Stimulated activated CD8-positive, alpha-beta memory T cell treated with anti-CD3 and anti-CD28 coated beads, Interleukin-15, amount 100 ng/mL, for 1 hour (primary cell): ENCODE results near the gene FCAMR.

Source experiments
- DNase-seq: peaks from one replicate; pipeline ENCODE4 v3.0.0-alpha.2; 2020; ENCODE audit warnings: low read depth

The FCAMR gene

DNA sequence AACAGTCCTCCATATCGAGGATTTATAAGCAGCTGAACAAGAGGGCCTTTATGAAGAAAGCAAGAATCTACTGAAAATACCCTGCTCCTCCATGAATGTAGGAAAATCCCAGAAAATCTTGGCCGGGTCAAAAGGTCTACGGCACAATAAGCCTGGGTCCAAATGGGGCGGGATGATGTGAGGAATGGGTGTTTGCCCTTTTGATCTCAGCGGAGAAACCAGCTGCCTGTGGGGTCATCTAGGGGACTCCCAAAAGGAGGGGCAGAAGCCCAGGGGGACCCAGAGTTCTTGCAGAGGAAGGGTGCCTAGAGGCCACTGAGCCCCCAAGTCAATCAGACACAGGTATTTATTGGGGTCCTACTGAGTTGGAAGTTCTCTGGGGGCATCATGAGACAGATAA lies 12.6 kb downstream of the FCAMR start:
- no peak for DNase-seq

DNA sequence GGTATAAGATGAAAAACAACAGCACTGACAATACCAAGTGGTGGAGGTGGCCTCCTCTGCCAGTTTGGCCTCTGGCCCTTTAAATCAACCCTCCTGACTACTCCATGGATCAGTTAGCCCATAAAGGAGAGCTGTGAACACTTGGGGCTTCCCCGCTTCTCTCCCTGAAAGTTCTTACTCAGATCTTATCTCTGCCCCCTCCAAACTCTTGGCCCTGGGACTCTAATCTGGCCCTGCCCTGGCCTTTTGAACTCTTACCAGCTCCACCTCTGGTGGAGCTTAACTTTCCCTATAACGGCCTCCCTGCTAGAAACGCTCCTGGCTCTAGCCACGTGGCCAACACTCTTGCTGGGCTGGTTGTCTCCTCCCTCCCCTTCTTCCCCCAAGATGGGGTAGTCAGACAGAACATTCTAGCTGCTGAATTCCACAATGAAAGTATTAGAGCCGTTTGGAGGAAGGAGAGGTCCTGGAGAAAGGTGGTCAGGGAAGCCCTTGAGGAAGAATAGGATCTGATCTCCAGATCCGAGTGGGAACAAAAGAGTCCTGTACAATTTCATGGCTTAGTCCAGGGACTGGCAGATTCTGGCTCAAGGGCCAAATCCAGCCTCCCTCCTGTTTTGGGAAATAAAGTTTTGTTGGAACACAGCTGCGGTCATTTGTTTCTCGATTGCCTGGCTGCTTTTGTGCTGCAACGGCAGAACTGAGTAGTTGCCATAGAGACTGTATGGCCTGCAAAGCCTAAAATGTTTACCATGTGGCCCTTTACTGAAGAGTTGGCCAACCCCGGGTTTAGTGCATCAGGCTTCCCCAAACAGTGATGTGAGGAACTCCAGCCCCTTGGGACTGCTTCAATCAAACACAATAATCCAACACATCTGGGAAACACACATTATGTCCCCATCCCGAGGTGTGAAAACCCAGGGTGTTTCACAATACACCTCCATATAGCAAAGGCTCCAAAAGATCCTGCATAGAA lies 14.5 kb downstream of the FCAMR start:
- DNase-seq: no peak

DNA sequence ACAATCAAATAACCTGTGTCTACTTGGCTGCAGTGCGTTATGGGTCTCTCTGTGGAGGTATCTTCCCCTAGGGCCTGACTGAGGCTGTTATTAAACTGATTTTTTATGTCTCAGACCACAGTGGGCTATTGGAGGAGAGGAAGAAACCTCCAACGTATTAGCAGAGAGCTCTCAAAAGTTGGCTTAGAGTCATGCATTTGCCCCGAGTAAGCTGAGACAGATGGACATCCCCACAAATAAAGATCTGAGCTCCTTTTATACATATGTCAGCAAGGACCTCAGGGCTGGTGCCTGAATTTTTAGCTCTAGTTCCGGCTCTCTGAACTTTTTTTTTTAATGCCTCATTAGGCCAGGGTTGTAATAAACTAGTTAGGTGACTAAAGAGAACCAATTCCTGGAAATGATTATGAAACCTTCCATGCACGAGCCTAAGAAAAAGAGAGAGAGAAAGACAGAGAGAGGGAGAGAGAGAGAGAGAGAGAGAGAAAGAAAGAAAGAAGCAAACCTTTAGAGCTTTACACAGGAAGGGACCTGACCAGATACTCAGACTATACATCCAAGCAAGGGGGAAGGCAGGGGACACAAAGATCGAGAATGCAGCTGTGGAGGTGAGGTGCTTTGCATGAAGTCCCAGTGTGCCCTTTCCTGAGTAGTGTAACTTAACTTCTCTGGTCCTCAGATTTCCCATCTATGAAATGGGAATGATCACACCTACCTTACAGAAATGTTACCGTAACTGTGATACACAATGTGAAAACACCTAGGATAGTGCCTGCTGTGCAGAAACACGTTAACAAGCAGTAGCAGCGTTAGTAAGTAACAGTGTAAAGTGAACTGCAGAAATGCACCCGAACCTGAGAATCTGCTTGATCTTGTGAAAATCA lies 15.6 kb downstream of the FCAMR start:
- DNase-seq: no peak

DNA sequence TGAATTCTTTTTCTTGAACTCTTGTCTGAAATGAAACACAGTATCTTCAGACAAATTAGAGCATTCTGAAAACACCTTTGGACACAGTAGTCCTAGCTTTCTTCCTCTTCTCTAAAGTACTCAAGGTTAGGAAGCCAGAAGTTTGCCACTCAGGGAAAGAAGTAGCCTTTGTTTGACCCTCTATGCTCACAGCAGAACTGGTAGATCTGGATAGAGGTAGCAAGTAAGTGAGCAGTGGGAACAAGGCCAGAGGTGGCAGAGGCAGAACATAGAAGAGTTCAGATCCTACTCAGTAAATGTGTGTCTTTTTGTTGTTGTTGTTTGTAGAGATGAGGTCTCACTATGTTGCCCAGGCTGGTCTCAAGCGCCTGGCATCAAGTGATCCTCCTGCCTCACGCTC lies 16.6 kb downstream of the FCAMR start:
- DNase-seq: no peak

DNA sequence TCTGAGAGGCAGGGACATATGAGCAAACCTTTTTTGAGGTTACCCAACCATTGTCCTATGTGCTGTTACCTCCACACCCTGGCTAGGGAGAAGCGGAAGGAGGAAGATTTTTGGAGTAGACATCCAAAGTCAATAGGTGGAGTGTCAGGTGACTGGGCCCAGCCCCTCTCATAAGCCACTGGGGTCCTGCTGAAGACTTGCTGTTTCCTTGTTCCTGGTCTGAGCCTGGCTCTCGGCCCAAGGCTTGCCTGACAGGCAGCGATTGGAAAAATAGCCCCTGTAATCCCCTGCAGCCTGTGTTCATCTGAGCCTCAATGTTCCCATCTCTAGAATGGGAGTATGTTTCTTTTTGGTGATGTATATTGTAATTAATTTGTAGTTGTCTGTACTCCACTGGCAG lies 17.1 kb downstream of the FCAMR start:
- DNase-seq: no peak

DNA sequence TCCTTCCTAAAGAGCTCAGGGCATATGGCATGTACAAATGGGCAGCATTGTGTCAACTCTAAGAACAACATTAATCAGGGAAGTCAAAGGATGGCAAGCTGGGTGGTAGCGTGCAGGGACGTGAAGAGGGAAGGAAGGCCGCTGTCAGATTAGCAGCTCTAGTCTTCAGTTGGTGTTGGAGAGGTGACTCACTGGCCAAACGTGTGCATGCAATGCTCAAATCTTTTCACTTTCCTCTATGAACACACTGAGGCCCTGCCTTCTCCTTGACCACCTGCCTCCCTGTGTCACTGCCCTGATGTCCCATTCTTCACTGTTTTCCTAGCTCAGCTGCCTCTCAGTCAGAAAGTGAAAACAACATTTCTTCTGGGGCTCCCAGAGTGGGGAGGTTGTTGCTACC lies 18.1 kb downstream of the FCAMR start:
- DNase-seq: no peak

DNA sequence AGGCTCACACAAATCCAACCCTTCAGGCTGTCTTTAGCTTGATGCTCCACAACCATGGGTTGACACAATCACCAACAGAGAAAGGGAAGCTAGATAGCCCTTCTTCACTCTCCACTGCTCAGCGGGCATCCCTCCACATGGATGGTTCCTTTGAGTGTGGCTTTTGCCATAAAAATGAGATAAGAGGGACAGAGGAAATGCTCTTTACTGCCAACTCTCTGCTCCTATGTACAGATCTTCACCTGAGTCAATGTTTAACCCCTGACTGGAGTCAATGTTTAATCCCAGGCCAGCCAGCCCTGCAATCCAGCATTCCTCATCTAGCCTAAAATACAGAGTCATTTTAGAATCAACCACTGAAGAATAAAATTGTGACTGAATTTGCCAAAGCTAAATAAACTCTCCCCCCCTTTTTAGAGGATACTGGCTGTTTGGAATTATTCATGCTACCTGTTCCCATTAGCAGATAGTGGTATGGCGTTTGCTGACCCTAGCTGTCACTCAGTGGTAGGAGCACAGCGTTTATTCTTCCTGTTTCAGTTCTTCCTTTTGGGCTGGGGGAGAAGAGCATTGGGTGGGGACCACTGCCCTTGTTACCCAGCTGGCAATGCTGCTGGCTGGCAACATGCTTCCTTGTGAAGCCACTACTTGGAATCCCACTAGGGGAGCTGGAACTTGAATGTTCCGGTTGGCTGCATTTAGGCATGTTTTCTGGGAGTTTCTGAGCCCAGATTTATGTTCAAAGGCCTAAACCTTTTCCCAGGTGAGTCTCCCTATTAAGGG lies 18.8 kb downstream of the FCAMR start:
- no peak for DNase-seq

DNA sequence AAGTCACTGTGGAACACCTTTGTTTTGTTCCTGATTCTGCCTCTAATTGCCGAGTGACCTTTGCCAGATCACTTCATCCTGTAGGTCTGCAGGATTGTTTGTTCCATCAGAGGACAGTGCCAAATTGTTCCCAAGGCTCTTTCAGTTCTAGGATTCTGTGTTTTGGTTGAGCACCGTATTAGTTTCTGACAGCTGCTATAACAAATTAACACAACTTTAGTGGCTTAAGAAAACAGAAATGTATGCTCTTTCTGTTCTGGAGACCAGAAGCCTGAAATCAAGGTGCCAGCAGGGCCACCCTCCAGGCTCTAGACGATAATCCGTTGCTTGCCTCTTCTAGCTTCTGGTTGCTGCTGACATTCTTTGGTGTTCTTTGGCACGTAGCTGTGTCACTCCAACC lies 20.6 kb downstream of the FCAMR start:
- no peak for DNase-seq

DNA sequence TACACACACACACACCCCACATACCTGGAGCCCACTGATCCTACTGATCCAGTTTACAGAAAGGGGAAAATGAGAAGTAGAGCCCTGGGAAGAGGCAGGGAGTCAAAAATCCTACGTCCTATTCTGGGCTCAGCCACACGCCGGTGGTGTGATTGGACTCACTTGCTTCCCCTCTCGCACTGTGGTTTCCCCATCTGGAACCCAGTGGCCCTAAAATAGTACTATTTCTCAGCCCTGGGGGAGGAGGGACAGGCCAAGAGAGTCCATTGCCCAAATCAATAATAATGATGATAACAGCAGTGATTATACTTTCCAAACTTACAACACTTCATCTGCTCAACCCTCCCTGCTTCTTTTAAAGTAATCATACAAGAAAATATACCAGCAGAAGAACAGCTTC lies 21.1 kb downstream of the FCAMR start:
- DNase-seq: no peak

DNA sequence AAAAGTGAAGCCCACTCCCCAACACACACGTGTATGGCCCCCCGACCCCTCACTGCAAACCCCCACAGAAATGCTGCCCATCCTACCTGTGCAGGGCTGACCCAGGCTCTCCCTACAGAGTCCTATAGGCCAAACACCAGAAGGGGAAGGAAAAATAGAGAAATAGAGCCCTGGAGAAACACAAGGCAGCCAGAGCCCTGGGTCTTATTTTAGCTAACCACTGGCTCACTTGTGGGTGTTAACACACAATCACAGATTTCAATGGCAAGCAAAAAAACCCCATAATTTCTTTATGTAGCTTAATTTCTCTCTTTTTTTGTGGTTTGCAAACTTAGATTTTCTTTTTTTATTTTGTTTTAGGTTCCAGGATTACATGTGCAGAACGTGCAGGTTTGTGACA lies 23.0 kb downstream of the FCAMR start:
- DNase-seq: no peak

DNA sequence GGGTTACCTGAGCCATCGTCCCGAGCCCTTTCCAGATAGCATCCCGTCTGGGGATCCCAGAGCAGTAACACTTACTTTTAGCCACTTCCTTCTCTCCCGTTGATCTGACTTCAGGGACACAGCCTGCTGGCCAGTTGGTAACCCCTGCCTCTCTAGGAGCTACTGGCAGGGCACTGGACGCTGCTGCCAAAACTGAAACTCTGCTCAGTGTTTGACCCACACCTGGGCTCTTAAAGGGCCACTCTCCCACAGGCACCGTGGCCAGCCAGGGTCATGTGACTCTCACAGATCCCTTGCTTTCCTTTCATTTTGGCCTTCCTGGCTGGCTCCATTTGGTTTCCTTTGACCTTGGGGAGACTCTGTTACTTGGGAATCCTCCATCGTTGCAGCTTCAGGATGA lies 24.0 kb downstream of the FCAMR start, which contains the start of gene PIGR:
Gene PIGR, minus strand, starts transcription at position 206 of the 400 bp plus-strand sequence. CDS start 5,935 bp downstream, outside the sequence.
- no peak for DNase-seq

DNA sequence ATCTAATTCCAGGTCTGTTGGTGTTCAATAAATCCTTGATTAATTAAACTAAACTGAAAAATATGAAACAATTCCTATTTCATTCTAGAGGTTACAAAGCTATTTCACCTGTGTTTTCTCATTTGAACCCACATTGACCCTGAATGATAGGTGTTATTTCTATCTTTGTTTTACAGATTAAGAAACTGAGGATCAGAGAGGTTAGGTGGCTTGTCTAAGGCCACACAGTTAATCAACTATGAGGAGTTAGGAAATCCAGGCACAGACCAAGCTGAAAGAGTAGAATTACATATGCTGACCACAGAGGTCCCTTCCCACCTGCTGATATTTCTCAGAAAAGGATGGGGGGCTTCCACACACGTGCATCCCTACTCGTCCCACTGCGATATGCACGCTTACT lies 24.5 kb downstream of the FCAMR start:
- DNase-seq: no peak

DNA sequence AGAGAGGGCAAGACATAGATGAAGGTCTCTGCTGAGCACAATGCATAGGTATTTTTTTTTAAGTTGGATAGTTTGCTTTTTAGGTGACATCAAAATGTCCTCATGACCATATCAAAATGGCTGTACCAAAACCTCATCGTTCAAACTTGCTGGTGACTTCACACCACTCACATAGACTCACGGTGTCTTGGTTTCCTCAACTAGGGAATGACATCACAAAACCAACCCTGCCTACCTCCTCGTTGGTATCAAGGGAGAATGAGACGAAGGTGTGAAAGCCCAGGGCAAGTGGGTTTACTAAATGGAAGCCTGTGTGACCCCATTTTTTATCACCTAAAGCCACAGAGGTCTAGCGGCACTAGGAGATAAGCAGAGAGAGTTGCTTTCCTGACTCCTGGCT lies 25.6 kb downstream of the FCAMR start:
- no peak for DNase-seq

DNA sequence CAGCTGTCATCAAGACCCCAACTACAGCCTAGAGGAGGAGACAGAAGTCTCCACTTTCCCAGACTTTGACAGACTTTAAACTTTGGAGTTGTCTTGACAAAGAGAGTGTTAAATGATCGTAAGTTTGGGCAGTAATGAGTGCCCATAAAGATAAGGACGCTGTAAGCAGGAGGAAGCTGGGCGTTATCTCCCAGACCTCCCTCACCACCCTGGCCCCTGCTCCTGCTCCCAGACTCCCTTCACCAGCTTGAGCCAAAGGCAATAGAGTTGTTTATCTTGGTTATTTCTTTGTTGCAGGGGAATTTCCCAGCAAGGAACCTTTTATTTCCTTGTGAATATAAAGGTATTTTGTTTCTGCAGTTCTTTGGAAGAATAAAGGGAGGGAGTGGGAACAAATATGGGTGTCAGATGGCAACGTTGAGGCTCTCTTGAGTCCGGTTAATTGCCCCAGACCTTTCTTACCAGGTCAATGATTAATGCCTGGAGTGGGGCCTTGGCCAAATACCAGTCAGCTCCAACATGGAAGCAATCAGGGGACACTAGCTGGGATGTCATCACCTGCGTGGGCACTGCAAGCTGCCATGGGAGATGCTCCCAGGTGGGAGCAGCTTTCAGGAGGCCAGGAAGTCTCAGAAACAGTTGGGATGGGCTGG lies 28.4 kb downstream of the FCAMR start:
- DNase-seq: no peak

DNA sequence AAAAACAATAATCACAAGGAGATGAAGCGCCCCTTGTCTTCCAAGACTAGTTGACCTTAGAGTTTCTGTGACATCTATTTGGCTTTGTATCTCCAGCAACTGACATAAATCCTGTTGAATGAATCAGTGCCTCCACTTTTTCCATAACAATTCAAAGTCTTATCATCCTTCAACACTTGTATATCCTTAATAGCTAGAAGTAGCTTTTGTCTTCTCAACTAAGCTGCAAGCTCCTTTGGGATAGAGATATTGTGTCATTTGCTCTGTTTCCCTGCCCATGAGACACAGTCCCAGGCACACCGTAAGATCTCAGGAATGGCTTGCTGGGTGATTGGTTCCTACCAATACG lies 29.7 kb downstream of the FCAMR start:
- DNase-seq: no peak

DNA sequence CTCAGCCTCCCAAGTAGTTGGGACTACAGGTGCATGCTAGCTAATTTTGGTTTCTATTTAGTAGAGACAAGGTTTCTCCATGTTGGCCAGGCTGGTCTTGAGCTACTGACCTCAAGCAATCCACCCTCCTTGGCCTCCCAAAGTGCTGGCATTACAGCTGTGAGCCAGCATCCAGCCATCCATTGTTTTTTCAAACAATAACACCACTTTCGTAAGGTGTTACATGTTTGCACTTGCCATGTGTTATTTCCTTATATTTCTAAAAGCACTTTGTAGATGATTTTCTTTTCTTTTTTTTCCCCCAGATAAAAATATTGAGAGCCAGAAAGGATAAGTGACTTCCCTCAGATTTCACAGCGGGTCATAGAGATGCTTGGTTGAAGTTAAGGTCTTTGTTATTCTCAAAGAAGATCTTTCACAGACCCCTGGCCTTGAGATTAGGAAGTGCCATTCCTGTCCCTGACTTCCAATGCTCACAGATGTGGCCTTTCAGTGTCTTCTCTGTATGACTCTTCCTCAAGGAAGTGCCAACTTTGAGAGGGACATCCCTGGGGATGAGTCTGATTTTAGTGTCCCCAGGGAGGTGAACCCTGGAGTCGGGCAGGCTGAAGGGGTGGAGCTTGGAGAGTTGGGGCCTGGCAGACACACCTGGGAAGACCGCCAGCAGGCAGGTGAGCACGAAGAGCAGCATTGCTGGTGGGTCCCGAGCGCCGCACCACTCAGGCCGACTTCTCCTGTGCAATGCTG lies 30.2 kb downstream of the FCAMR start:
- no peak for DNase-seq

DNA sequence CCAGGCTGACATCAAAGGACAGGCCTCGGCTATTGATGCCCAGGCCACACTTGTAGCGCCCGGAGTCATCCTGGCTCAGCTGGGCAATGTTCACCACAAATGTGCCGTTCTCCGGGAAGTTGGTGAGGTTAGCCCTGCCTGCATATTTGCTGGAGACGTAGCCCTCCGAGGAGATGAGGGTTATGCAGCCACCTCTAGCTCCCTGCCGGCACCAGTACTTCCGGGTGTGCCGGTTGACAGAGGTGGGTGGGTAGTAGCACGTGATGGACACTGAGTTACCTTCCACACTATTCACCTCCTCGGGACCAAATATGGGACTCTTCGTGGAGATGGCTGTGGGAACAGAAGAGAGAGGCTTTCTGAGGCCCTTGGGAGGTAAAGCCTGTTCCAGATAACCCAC lies 31.1 kb downstream of the FCAMR start:
- no peak for DNase-seq

DNA sequence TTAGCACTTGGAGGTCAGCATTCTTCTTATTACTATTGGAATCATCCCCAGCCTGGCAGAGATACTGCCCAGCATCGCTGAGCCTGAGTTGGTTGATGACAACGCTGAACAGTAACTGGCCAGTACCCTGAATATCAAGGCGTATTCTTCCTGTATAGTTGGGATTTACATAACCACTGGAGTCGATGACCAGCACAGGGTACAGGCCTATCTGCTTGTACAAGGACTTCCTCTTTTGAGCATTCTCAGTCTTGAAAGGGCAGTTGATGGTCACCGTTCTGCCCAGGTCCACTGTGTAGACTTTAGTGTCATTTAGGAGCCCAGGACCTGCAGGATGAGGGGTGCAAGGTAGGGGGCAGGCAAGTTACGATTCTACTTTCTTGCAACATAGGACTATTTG lies 32.8 kb downstream of the FCAMR start:
- DNase-seq: no peak

DNA sequence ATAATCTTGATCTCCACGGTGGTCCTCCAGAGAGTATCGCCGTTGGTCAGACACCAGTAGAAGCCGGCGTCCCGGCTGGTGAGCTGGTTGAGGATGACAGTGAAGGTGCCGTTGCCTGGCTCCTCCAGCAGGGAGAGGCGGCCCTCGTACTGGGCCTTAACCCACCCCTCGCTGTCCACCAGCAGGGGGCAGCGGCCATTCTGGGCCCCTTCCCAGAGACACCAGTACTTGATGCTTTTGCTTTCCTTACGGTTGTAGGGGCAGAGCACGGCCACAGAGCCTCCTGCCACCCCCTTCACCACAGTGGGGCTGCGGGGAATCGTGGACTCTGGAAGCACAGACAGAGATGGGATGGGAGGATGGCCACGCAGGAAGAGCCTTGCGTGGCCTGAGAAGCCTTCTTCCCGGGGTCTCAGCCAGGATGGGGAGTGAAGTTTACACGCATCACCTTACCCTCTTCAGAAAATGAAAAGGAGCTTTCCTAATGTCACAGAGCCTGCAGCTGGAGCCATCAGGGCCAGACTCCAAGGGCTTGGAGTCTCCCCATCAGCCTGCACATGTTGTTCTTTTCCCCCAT lies 34.7 kb downstream of the FCAMR start:
- DNase-seq: no peak

DNA sequence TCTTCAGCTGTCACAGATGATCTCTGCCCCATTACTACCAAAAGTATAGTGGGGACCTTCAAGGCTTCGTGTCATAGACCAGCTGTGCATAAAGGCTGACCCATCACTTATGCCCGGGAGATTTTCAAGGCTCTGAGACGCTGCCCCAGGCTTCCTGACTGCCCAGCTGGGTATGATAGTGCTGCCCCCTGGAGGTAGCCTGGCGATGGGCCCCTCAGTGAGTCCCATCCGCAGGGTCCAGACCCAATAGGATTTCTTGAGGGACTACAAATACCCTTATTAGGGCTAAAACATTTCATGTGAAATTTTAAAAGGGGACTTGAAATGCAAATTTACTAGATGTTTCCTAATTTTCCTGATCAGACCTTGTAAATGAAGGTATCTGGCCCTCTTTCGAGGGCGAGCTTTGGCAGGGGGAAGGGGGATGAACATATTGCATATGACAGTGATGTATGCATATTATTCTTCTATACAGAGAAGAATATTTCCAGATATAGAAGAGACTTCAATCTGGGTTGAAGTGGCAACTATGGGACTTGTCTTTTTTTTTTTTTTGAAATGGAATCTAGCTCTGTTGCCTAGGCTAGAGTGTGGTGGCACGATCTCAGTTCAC lies 36.8 kb downstream of the FCAMR start:
- peak; percentile 52 for DNase-seq
